OCI-LY1 (cell line): ENCODE measurements around the gene SH3YL1.

ENCODE experiments used
- H2AFZ ChIP-seq: fragments of 200-600 bp; sonication (generic), shearing (Covaris generic); 2 replicates; pipeline ENCODE4 v1.6.0; 2014; ENCODE audit warnings: antibody characterized with exemption, mild to moderate bottlenecking, low read length
- H3F3A ChIP-seq: fragments of 200-600 bp; sonication (generic), shearing (Covaris generic); 2 replicates; pipeline ENCODE4 v1.6.0; 2014; ENCODE audit warnings: mild to moderate bottlenecking, antibody characterized with exemption, low read length, moderate library complexity; ENCODE audit not compliant: insufficient read depth
- H3K27ac ChIP-seq: fragments of 200-600 bp; sonication (generic); 2 replicates; pipeline ENCODE4 v1.5.1; 2014; ENCODE audit warnings: low read length, mixed run types, mild to moderate bottlenecking, low read depth; ENCODE audit not compliant: poor library complexity, severe bottlenecking
- H3K27me3 ChIP-seq: fragments of 200-600 bp; sonication (generic); 2 replicates; pipeline ENCODE4 v1.6.0; 2014; ENCODE audit warnings: antibody characterized with exemption, mild to moderate bottlenecking, low read length, moderate library complexity; ENCODE audit not compliant: insufficient read depth
- H3K36me3 ChIP-seq: fragments of 200-600 bp; sonication (generic); 2 replicates; pipeline ENCODE4 v1.6.1; 2014; ENCODE audit warnings: mild to moderate bottlenecking, antibody characterized with exemption, low read length, moderate library complexity, mixed read lengths; ENCODE audit not compliant: insufficient read depth
- H3K4me1 ChIP-seq: fragments of 200-600 bp; sonication (generic); 2 replicates; pipeline ENCODE4 v1.5.1; 2014; ENCODE audit warnings: mild to moderate bottlenecking, low read length, moderate library complexity; ENCODE audit not compliant: insufficient read depth, severe bottlenecking
- H3K4me2 ChIP-seq: fragments of 200-600 bp; sonication (generic), shearing (Covaris generic); 2 replicates; pipeline ENCODE4 v1.6.1; 2014; ENCODE audit warnings: low read length
- H3K4me3 ChIP-seq: fragments of 200-600 bp; sonication (generic); 2 replicates; pipeline ENCODE4 v1.5.1; 2014; ENCODE audit warnings: low read length, low read depth, mild to moderate bottlenecking, mixed read lengths; ENCODE audit not compliant: poor library complexity, severe bottlenecking
- H3K79me2 ChIP-seq: fragments of 200-600 bp; shearing (Covaris generic); 2 replicates; pipeline ENCODE4 v1.6.1; 2016; ENCODE audit warnings: mixed run types, low read length, mixed read lengths; ENCODE audit not compliant: insufficient read depth
- H3K9ac ChIP-seq: fragments of 200-600 bp; sonication (generic), shearing (Covaris generic); 2 replicates; pipeline ENCODE4 v1.6.1; 2014; ENCODE audit warnings: mild to moderate bottlenecking, low read length, mixed read lengths
- H3K9me2 ChIP-seq: fragments of 200-600 bp; sonication (generic), shearing (Covaris generic); 2 replicates; pipeline ENCODE4 v1.6.1; 2014; ENCODE audit warnings: low read depth, mild to moderate bottlenecking, low read length, mixed read lengths
- H3K9me3 ChIP-seq: fragments of 200-600 bp; shearing (Covaris generic); 2 replicates; pipeline ENCODE4 v1.6.1; 2014; ENCODE audit warnings: low read length, mixed read lengths
- H4K20me1 ChIP-seq: fragments of 200-600 bp; sonication (generic), shearing (Covaris generic); 2 replicates; pipeline ENCODE4 v1.6.0; 2016; ENCODE audit warnings: mild to moderate bottlenecking, low read length; ENCODE audit not compliant: insufficient read depth
- EZH2 ChIP-seq: fragments of 200-600 bp; sonication (generic), shearing (Covaris generic); IDR thresholded peaks from 2 replicates; pipeline ENCODE4 v1.8.0; 2017; ENCODE audit warnings: borderline replicate concordance, mixed run types, mild to moderate bottlenecking, antibody characterized with exemption, low read length, moderate library complexity, mixed read lengths
- TF ChIP-seq, protein P1 (sequence below): fragments of 200-600 bp; sonication (generic), shearing (Covaris generic); IDR thresholded peaks from 2 replicates; pipeline ENCODE4 v1.5.1; 2017; ENCODE audit warnings: mild to moderate bottlenecking, antibody characterized with exemption, low read length, moderate library complexity, mixed read lengths

SH3YL1 gene

DNA sequence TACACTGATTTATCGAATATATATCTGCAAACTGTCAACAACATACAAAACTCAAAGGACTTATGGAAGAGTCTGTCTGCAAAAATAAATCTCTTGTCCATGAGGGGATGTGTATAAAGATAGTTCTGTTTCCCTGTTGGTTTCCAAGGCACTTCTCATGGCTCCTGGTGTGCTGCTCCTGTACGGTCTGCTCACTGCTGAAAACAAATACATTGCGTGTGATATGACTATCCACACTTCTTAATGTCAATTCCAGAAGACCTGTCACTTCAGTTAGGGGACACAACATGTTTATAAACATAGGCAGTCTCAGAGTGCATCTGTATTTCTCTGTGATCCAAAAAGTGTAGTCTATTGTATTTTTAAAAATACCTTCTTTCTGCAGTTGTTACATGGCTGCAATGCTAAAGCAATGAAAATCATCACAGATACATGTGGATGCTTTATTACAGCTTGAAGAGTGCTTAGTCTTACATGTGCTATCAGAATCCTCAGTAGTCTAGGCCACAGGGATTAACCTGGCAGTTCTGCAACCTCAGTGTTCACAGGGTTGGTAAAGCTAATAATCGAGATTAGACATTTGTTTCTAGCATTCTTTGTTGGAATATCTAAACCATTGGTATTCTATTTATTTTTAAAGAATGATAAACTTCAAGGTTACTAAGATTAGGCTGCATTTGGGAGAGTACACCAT lies 16.3 kb upstream of the SH3YL1 start:
- Histone ChIP-seq H3K4me1 (no peaks in the 10 kb centered on the region), H2AFZ (no peak overlapping the region), H3K27ac (no peak overlapping the region), H4K20me1 (no peaks in the 10 kb centered on the region; the same call in 1 of the 2 replicates), H3K9me2 (no peaks in the 10 kb centered on the region), H3K36me3 (peaks cover 74% of the 10 kb centered on the region), H3K4me3 (no peak overlapping the region), H3K79me2 (peaks cover 1% of the 10 kb centered on the region), H3F3A (no peaks in the 10 kb centered on the region), H3K9ac (no peak overlapping the region), H3K9me3 (no peaks in the 10 kb centered on the region), H3K27me3 (no peaks in the 10 kb centered on the region), H3K4me2 (no peak overlapping the region)
- TF ChIP-seq EZH2 = no peak
- TF ChIP-seq, protein P1, sequence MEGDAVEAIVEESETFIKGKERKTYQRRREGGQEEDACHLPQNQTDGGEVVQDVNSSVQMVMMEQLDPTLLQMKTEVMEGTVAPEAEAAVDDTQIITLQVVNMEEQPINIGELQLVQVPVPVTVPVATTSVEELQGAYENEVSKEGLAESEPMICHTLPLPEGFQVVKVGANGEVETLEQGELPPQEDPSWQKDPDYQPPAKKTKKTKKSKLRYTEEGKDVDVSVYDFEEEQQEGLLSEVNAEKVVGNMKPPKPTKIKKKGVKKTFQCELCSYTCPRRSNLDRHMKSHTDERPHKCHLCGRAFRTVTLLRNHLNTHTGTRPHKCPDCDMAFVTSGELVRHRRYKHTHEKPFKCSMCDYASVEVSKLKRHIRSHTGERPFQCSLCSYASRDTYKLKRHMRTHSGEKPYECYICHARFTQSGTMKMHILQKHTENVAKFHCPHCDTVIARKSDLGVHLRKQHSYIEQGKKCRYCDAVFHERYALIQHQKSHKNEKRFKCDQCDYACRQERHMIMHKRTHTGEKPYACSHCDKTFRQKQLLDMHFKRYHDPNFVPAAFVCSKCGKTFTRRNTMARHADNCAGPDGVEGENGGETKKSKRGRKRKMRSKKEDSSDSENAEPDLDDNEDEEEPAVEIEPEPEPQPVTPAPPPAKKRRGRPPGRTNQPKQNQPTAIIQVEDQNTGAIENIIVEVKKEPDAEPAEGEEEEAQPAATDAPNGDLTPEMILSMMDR = no peak

DNA sequence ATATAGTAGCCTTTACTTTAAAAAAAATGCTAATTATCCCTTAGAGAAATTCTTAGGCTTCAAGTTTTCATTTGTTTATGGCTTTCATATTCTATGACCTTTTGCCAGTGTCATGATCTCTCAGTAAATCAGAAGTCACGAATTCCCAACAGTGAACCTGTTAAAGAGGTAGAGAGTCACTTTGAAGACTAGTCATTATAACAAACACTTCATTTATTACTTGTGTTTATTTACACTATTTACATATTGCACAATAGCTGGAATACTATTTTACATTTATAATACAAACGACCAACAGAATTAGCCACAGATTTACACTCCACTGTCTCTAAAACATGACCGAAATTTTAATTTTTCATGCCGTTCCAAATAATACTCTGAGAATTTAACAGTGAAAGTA lies 15.5 kb upstream of the SH3YL1 start:
- no peaks in the 10 kb centered on the region for H3F3A ChIP-seq
- no peak overlapping the region for H3K4me2 ChIP-seq
- no peaks in the 10 kb centered on the region for H3K4me1 ChIP-seq
- no peaks in the 10 kb centered on the region; the same call in 1 of the 2 replicates for H4K20me1 ChIP-seq
- no peaks in the 10 kb centered on the region for H3K27me3 ChIP-seq
- TF ChIP-seq, protein P1 = no peak
- TF ChIP-seq EZH2 = no peak
- H3K36me3 ChIP-seq = peaks cover 82% of the 10 kb centered on the region
- peaks cover 8% of the 10 kb centered on the region for H3K79me2 ChIP-seq
- no peak overlapping the region for H3K9ac ChIP-seq
- no peak overlapping the region for H2AFZ ChIP-seq
- H3K27ac ChIP-seq = no peak overlapping the region
- H3K9me3 ChIP-seq = no peaks in the 10 kb centered on the region
- no peak overlapping the region for H3K4me3 ChIP-seq
- H3K9me2 ChIP-seq = no peaks in the 10 kb centered on the region

DNA sequence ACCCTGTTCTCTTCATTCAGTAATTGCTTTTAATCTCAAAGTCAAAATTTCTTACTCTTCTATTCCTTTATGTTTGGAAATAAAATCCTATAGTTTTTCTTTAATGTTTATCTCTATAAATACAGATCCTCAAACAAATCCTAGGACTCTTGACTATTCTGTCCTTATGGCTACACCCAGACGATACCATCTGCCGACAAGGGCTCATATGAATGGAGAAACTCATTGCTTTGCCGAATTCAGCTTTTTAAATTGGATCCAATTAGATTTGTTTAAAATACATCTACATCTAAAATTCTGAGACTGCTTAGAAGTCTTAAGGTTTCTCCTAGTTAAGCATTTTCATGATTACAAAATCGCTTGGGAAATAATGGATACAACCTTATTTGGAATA lies 15.1 kb upstream of the SH3YL1 start:
- Histone ChIP-seq H4K20me1 (no peaks in the 10 kb centered on the region; the same call in 1 of the 2 replicates), H3F3A (no peaks in the 10 kb centered on the region), H3K9me2 (no peaks in the 10 kb centered on the region), H3K9me3 (no peaks in the 10 kb centered on the region), H3K36me3 (peaks cover 86% of the 10 kb centered on the region), H3K79me2 (peaks cover 13% of the 10 kb centered on the region), H3K4me2 (no peak overlapping the region), H3K27ac (no peak overlapping the region), H3K4me1 (no peaks in the 10 kb centered on the region), H3K4me3 (no peak overlapping the region), H3K27me3 (no peaks in the 10 kb centered on the region), H2AFZ (no peak overlapping the region), H3K9ac (no peak overlapping the region)
- TF ChIP-seq, protein P1 = no peak
- TF ChIP-seq EZH2 = no peak
